Breast epithelium (tissue), 3 donors: Measurements from ENCODE around the gene SCYGR6.

Source experiments
- CTCF ChIP-seq, 3 donors: fragments of 450-650 bp; IDR thresholded peaks; one replicate each; pipeline ENCODE4 v1.5.1; 2016 to 2017; ENCODE audit warnings: antibody characterized with exemption in 3 of 3, mild to moderate bottlenecking in 3 of 3, moderate library complexity in 3 of 3
- POLR2A ChIP-seq: fragments of 450-650 bp; IDR thresholded peaks from one replicate; pipeline ENCODE4 v1.6.1; 2016; ENCODE audit warnings: antibody characterized with exemption, mild to moderate bottlenecking, moderate library complexity

- TF ChIP-seq POLR2A (no peak), CTCF (IDR thresholded peaks at IDR 0.05) (no peak)
These were observed 14.8 kb upstream of the SCYGR6 start for GRCh38 chr2:227739351-227739750.
